GM12873 (cell line): ENCODE data around the gene KIF6.

Experiments
- CTCF ChIP-seq: IDR thresholded peaks from 2 replicates; pipeline ENCODE4 v1.5.1; 2012; ENCODE audit warnings: low read depth, mild to moderate bottlenecking, moderate library complexity, low read length, control low read depth; ENCODE audit not compliant: insufficient read depth; ENCODE audit errors: missing control alignments

Gene KIF6

GRCh38 chr6:39760226-39760952 is 35.2 kb upstream of the KIF6 start:
- TF ChIP-seq CTCF = no peak

GRCh38 chr6:39758905-39759605 is 33.8 kb upstream of the KIF6 start:
- TF ChIP-seq CTCF = no peak

GRCh38 chr6:39756582-39756981 is 31.4 kb upstream of the KIF6 start:
- no peak for TF ChIP-seq CTCF

GRCh38 chr6:39755231-39755630 is 30.0 kb upstream of the KIF6 start:
- TF ChIP-seq CTCF = no peak

GRCh38 chr6:39754514-39755115 is 29.4 kb upstream of the KIF6 start:
- no peak for TF ChIP-seq CTCF

GRCh38 chr6:39753725-39754045 is 28.5 kb upstream of the KIF6 start:
- TF ChIP-seq CTCF = no peak
